IPS-18a (cell line): Measurements from ENCODE around the gene USP12.

Experiments
- H3K27ac ChIP-seq: one replicate; pipeline ENCODE4 v1.5.1; 2013; ENCODE audit warnings: low read length
- H3K27me3 ChIP-seq: one replicate; pipeline ENCODE4 v1.6.1; 2013; ENCODE audit warnings: mild to moderate bottlenecking, low read length; ENCODE audit not compliant: control insufficient read depth, insufficient read depth
- H3K36me3 ChIP-seq: one replicate; pipeline ENCODE4 v1.6.1; 2013; ENCODE audit warnings: low read depth, low read length; ENCODE audit not compliant: control insufficient read depth
- H3K4me1 ChIP-seq: one replicate; pipeline ENCODE4 v1.6.1; 2013; ENCODE audit warnings: low read depth, low read length; ENCODE audit not compliant: control insufficient read depth
- H3K4me3 ChIP-seq: one replicate; pipeline ENCODE4 v1.5.1; 2013; ENCODE audit warnings: low read length
- H3K9ac ChIP-seq: one replicate; pipeline ENCODE4 v1.6.1; 2013; ENCODE audit warnings: mild to moderate bottlenecking, low read length, moderate library complexity
- H3K9me3 ChIP-seq: one replicate; pipeline ENCODE4 v1.6.1; 2013; ENCODE audit warnings: low read depth, low read length; ENCODE audit not compliant: control insufficient read depth

The USP12 gene

DNA sequence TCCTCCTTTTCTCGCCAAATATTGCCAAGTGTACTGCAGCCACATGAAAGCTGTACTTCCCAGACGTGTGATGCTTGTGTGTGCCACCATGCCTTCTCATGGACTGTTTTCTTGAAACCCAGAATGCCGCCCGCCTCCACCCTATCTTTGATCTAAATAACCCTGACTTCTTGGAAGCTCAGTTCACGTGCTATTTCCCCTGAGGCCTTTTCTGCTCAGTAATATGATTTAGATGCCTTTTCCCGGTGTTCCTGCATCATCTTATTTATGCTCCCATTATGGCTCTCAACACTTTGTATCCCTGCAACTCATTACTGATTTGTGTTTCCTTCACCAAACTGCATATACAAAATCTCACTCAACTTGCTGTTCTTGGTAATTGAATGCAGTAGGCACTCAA lies 116.1 kb downstream of the USP12 start:
- no peaks in the 10 kb centered on the region for H3K36me3 ChIP-seq
- no peaks in the 10 kb centered on the region for H3K4me1 ChIP-seq
- H3K9me3 ChIP-seq, result no peaks in the 10 kb centered on the region
- no peak overlapping the region for H3K27ac ChIP-seq
- H3K4me3 ChIP-seq, result no peak overlapping the region
- no peaks in the 10 kb centered on the region for H3K27me3 ChIP-seq
- H3K9ac ChIP-seq, result no peak overlapping the region

DNA sequence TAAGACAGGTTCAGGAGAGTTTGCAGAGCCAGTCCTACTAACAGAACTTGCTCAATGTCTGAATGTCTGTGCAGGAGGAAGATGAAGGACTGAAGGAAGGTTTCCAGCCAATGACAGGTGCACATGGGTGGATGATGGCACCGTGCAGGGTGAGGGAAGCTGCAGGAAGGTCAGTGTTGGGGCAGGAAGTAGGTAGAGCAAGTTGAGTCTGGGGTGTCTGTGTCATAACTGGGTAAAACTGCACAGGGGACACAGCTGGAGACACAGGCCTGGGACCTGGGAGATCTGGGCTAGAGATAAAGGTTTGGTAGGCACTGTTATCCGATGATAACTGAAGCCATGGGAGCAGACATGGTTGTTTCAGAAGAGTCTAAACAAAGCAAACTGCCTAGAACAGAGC lies 116.9 kb downstream of the USP12 start:
- Histone ChIP-seq H3K9me3 (no peaks in the 10 kb centered on the region), H3K4me3 (no peak overlapping the region), H3K36me3 (no peaks in the 10 kb centered on the region), H3K27ac (no peak overlapping the region), H3K9ac (no peak overlapping the region), H3K4me1 (no peaks in the 10 kb centered on the region), H3K27me3 (no peaks in the 10 kb centered on the region)

DNA sequence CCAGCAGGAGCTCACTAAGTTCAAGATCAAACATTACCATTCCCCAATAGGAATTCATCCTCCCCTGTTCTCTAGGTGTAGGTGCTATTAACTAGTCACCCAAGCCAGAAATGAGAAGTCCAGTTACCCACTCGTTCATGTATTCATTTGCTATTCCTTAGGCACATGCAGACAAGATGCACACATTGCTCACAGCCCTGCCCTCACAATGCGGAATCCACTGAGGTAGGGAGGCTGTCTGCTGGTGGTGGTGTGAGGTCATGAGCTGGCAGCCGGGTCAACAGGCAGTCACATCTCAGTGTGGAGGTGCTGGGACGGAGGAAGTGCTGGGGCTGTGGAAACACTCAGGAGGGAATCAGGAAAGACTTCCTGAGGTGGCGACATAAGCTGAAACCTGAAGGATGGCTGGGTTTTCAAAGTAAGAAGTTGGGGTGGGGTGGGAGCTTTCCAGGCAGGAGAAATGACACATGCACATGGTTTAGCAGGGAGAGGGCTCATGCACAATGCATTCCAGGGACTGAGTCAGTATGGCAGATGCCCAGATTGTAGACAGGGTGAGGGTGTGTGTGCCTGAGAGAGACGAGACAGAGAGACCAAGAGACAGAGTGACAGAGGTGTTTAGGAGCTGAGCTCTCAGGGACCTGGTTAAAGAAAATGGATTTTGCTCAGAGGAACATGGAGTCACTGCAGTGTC lies 117.6 kb downstream of the USP12 start:
- Histone ChIP-seq H3K27me3 (no peaks in the 10 kb centered on the region), H3K9ac (no peak overlapping the region), H3K4me3 (no peak overlapping the region), H3K36me3 (no peaks in the 10 kb centered on the region), H3K9me3 (no peaks in the 10 kb centered on the region), H3K27ac (no peak overlapping the region), H3K4me1 (no peaks in the 10 kb centered on the region)

DNA sequence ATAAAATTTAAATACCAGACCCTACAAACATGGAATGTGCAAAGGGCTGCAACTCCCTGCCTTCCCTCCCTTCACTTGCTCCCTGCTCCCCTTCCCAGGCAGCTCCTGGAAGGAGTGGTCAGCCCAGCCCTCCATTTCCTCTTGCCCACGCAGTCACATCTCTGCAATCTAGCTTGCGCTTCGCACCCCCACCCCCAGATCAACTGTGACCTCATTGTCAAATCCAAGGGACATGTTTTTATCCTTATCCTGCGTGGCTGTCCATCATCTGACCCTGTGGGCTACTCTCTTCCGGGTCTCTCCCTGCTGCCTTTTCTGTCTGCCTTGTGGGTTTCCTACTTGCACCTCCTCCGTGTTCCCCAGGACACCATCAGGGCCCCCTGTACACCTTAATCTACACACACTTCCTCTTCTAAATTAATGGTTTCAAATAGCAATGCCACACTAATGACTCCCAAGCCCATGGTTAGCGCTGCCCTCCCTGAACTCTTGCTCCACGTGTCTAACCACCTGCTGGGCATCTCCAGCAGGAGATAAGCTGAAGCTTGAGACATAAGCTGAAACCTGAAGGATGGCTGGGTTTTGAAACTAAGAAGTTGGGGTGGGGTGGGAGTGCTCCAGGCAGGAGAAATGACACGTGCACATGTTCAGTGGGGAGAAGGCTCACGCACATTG lies 118.3 kb downstream of the USP12 start:
- Histone ChIP-seq H3K4me1 (no peaks in the 10 kb centered on the region), H3K4me3 (no peak overlapping the region), H3K36me3 (no peaks in the 10 kb centered on the region), H3K9me3 (no peaks in the 10 kb centered on the region), H3K9ac (no peak overlapping the region), H3K27ac (no peak overlapping the region), H3K27me3 (no peaks in the 10 kb centered on the region)

DNA sequence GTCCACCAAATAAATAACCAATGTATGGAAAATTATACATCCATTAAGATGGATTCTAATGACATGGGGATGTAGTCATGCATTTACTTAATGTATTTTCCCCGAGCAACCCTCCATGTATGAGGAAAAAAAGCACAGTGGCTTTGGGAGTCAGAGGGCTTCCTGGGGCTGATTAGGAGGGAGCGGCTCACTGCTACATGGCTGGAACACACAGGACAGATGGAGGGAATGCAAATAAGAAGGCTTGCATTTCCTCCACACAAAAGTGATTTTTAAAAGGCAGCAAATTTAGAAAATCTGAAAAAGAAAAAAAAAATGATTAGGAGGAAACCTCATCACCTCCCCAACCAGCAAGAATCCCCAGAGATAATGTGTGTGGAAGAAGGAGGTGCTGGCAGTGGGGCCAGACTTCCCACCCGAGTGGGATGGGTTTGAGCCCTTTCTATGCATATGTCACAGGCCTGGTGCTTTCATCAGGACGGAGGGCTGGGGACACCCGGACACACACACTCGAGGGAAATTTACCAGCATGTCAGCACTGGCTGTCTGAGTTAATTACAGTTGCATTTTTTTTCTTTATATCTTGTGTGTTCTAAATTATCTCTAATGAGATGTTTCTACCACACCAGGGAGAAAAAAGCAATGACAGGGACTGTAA lies 118.9 kb downstream of the USP12 start:
- no peaks in the 10 kb centered on the region for H3K4me1 ChIP-seq
- no peaks in the 10 kb centered on the region for H3K9me3 ChIP-seq
- H3K36me3 ChIP-seq, result no peaks in the 10 kb centered on the region
- H3K4me3 ChIP-seq, result no peak overlapping the region
- no peak overlapping the region for H3K9ac ChIP-seq
- H3K27me3 ChIP-seq, result no peaks in the 10 kb centered on the region
- H3K27ac ChIP-seq, result no peak overlapping the region

DNA sequence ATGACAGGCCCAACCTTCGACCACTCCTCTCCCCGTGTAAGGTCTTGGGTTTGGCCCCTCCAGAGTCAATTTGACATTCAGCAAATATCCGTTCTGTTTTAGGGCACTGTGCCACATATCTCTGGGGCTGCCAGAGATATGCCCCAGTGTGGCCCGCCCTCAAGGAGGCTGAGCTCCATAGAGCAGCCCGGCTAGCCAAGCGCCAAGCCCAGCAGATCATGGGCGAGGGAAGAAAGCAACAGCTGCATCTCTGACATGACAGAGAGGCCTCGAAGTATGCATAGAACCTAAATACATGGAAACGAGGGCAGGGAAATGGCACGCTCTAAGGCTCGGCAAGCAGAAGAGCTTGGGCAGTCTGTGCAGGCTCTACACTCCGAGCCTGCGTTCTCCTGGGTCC lies 124.5 kb downstream of the USP12 start:
- Histone ChIP-seq H3K4me3 (no peak overlapping the region), H3K4me1 (peaks cover 7% of the 10 kb centered on the region), H3K36me3 (no peaks in the 10 kb centered on the region), H3K27me3 (no peaks in the 10 kb centered on the region), H3K27ac (no peak overlapping the region), H3K9ac (no peak overlapping the region), H3K9me3 (no peaks in the 10 kb centered on the region)

DNA sequence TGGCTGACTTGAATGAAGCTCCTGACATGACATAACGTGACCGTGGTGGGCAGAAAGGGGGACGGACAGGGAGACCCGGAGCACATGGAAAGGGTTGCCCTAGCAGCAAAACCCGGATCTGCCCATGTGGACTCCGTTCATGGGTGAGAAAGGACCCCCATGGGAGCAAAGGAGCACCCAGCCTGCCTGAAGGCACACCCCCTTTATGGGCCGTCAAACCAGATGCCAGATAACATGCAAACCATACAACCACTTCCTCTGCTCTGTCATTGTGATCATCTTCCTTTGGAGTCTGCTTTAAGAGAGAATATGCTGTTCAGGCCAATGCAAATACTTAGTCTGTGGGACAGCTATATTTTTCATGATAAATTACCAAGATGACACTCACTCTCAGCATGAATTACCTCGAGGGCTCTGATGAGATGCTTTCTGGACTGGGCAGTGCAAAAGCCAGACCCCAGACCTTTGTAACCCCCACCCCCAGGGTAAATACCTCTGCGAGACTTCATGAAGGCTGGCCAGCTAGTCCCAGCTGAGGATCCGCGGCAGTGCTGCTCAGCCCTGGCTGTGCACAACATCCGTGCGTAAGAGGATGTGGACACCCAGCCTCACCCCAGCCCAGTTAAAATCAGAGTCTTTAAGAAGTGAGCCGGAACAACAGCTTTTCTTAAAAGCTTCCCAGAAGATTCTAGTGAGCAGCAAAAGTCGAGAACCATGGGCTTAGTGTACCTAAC lies 126.6 kb downstream of the USP12 start:
- Histone ChIP-seq H3K27ac (no peak overlapping the region), H3K4me1 (peaks cover 7% of the 10 kb centered on the region)

DNA sequence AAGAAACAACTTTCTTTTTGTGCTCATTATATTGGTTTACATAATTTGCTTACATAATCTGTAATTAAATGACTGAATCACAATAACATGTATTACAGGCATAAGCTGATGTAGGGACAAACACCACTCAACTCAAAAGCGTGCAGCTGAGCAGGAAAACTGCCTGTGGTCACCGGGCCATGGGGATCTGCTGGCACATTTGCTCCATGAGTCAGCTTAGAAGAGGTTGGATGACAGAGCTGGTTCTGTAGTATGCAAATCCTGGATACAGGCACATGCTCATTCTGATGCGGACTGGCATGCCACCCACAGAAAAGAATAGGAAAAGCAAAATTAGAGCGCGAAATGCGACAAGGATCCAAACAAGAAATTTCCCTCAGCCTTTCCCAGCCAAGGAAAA lies 128.6 kb downstream of the USP12 start:
- Histone ChIP-seq H3K36me3 (no peaks in the 10 kb centered on the region), H3K4me3 (no peak overlapping the region), H3K27me3 (no peaks in the 10 kb centered on the region), H3K9ac (no peak overlapping the region), H3K27ac (no peak overlapping the region), H3K9me3 (no peaks in the 10 kb centered on the region), H3K4me1 (peaks cover 7% of the 10 kb centered on the region)

More for the DNA sequence above, 126.6 kb downstream of the USP12 start:
- Histone ChIP-seq H3K9me3 (no peaks in the 10 kb centered on the region), H3K9ac (no peak overlapping the region), H3K27me3 (no peaks in the 10 kb centered on the region), H3K36me3 (no peaks in the 10 kb centered on the region), H3K4me3 (no peak overlapping the region)

DNA sequence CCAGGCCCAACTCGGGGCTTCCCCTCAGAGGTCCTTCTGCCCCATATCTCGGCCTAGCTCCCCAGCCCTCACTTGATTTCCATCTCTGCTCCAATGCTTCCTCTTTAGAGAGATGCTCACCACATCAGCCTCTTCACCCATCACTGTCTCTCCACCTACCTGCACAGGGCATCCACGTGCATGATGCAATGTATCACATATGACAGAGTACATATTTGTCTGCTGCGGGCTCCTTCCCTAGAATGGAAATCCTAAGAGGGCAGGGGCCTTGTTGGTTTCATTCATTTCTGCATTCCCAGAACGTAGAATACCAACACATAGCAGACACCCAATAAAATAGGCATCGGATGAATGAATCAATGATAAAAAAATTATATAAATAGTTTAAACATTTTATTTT lies 130.3 kb downstream of the USP12 start:
- no peak overlapping the region for H3K27ac ChIP-seq
- H3K9ac ChIP-seq, result no peak overlapping the region
- peaks cover under 1% of the 10 kb centered on the region for H3K27me3 ChIP-seq
- H3K4me3 ChIP-seq, result no peak overlapping the region
- no peaks in the 10 kb centered on the region for H3K36me3 ChIP-seq
- peaks cover 11% of the 10 kb centered on the region for H3K4me1 ChIP-seq
- no peaks in the 10 kb centered on the region for H3K9me3 ChIP-seq

DNA sequence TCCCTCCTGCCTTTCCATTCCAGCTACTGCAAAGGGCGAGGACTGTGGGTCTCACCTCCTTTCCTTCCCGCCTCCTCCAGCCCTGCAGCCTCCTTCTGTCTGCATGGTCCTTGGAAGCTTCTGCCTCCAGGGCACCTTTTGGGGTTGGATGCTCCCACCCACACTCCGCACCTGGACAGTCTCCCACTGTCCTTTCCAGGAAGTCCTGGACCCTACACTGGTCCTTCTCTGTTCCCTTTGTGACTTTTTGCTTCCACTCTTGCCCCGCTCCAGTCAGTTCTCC lies 130.8 kb downstream of the USP12 start:
- Histone ChIP-seq H3K4me1 (peaks cover 11% of the 10 kb centered on the region), H3K4me3 (no peak overlapping the region), H3K27ac (no peak overlapping the region), H3K9me3 (no peaks in the 10 kb centered on the region), H3K27me3 (peaks cover 7% of the 10 kb centered on the region), H3K9ac (no peak overlapping the region), H3K36me3 (no peaks in the 10 kb centered on the region)

DNA sequence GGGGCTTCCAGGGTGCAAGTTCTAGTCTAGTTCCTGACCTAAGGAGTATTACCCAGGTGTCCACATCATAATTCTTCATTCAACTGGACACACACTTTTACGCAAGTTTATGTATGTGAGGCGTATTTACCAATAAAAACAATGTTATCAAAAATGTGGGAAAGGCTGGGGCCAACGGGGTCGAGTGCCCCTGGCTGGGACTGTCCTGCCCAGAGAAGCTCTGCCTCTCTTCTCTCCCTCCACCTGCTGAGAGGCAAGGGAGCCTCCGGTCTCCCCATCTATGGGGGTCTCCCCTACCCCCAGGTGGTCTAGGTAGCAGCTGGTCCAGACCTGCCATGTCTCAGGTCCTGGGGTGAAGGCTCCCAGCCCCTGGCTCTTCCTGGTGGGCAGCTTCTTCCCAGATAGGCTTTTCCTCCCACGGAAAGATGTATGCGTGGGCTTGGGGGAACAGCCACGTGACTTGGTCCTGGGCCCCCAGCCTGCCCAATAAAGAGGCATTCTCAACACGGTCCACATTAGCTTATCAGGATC lies 132.4 kb downstream of the USP12 start:
- Histone ChIP-seq H3K4me1 (peaks cover 5% of the 10 kb centered on the region), H3K27ac (no peak overlapping the region), H3K9me3 (no peaks in the 10 kb centered on the region), H3K9ac (no peak overlapping the region), H3K27me3 (peaks cover 19% of the 10 kb centered on the region), H3K4me3 (no peak overlapping the region), H3K36me3 (no peaks in the 10 kb centered on the region)
